ENCODE measurements around the gene SERPING1.

GRCh38 chr11:57646799-57647303 lies 49.4 kb downstream of the SERPING1 start:
- no peak for TF ChIP-seq CTCF (IDR thresholded peaks at IDR 0.05)
- TF ChIP-seq EZH2 (IDR thresholded peaks at IDR 0.05; ENCODE audit: borderline replicate concordance, insufficient read depth, low read depth, low read length, poor library complexity, severe bottlenecking) = no peak
